SK-N-SH (cell line): Measurements from ENCODE around the gene PPP4R2. TPM values are rescaled to one million over a fixed set of nuclear protein-coding genes. Genes with fewer than 3 reads are reported as not detected.

Experiments used
- CTCF ChIA-PET: fragments of 300-600, 350-600 bp; formaldehyde crosslinking; extraction: SDS; loops from one replicate; lab custom pipeline; 2021; lab: Yijun Ruan, JAX
- POLR2A ChIA-PET: fragments of 350-600 bp; sonication (Branson Sonifier 250); formaldehyde crosslinking; extraction: SDS; loops from one replicate; lab custom pipeline; 2020; ENCODE audit warnings: antibody characterized with exemption, inconsistent platforms; lab: Yijun Ruan, JAX
- DNase-seq: peaks from one replicate; pipeline ENCODE4 v3.0.0; 2012
- H2AFZ ChIP-seq: fragments of 200-600 bp; sonication (generic); 2 replicates; pipeline ENCODE4 v1.8.1; 2016; ENCODE audit warnings: antibody characterized with exemption, mild to moderate bottlenecking, low read depth
- H3F3A ChIP-seq: fragments of 200-600 bp; sonication (generic); replicated peaks from 2 replicates; pipeline ENCODE3; 2016; ENCODE audit warnings: antibody characterized with exemption, mild to moderate bottlenecking; ENCODE audit not compliant: insufficient read depth
- H3K27ac ChIP-seq, 2 experiments: fragments of 200-500 bp in 1 of 2; fragments of 200-600 bp in 1 of 2; sonication (Bioruptor generic) in 1 of 2; sonication (generic), shearing (Covaris generic) in 1 of 2; 2 replicates each; pipeline versions ENCODE4 v1.5.1 to v1.6.1; 2014 to 2016; ENCODE audit warnings: low read depth in 2 of 2, inconsistent platforms in 1 of 2, low read length in 1 of 2, mild to moderate bottlenecking in 1 of 2, mixed read lengths in 1 of 2
- H3K27me3 ChIP-seq: fragments of 200-600 bp; sonication (generic), shearing (Covaris generic); 2 replicates; pipeline ENCODE4 v1.6.1; 2016; ENCODE audit warnings: mixed run types; ENCODE audit not compliant: insufficient read depth
- H3K36me3 ChIP-seq, 2 experiments: fragments of 200-500 bp in 1 of 2; fragments of 200-600 bp in 1 of 2; sonication (Bioruptor generic) in 1 of 2; sonication (generic) in 1 of 2; replicated peaks in 1 of 2; 2 replicates each; pipeline versions ENCODE3 to v1.5.1; 2014 to 2016; ENCODE audit warnings: low read length in 1 of 2, mild to moderate bottlenecking in 1 of 2; ENCODE audit not compliant: insufficient read depth in 2 of 2, control insufficient read depth in 1 of 2
- H3K4me1 ChIP-seq, 2 experiments: fragments of 200-500 bp in 1 of 2; fragments of 200-600 bp in 1 of 2; sonication (Bioruptor generic) in 1 of 2; sonication (generic), shearing (Covaris generic) in 1 of 2; 2 replicates each; pipeline versions ENCODE4 v1.5.1 to v1.6.1; 2014 to 2016; ENCODE audit warnings: low read depth in 1 of 2, low read length in 1 of 2, mixed run types in 1 of 2; ENCODE audit not compliant: insufficient read depth in 2 of 2, control insufficient read depth in 1 of 2
- H3K4me2 ChIP-seq: fragments of 200-600 bp; sonication (generic), shearing (Covaris generic); 2 replicates; pipeline ENCODE4 v1.6.1; 2017; ENCODE audit warnings: mixed run types
- H3K4me3 ChIP-seq, 2 experiments: fragments of 200-500 bp in 1 of 2; fragments of 200-600 bp in 1 of 2; sonication (Bioruptor generic) in 1 of 2; sonication (generic), shearing (Covaris generic) in 1 of 2; 2 replicates each; pipeline versions ENCODE4 v1.5.1 to v1.8.1; 2014 to 2016; ENCODE audit warnings: low read depth in 2 of 2, inconsistent platforms in 1 of 2, low read length in 1 of 2, mild to moderate bottlenecking in 1 of 2, mixed read lengths in 1 of 2, moderate library complexity in 1 of 2
- H3K79me2 ChIP-seq: fragments of 200-600 bp; sonication (generic); 2 replicates; pipeline ENCODE4 v1.8.1; 2017; ENCODE audit warnings: mild to moderate bottlenecking; ENCODE audit not compliant: insufficient read depth
- H3K9ac ChIP-seq: fragments of 200-600 bp; sonication (generic); 2 replicates; pipeline ENCODE4 v1.6.1; 2017; ENCODE audit warnings: mixed run types
- H3K9me2 ChIP-seq: fragments of 200-600 bp; sonication (generic); 2 replicates; pipeline ENCODE4 v1.6.1; 2017; ENCODE audit warnings: mixed run types
- H3K9me3 ChIP-seq: fragments of 200-600 bp; sonication (generic); 2 replicates; pipeline ENCODE4 v1.6.1; 2017; ENCODE audit warnings: mixed run types, mild to moderate bottlenecking, moderate library complexity
- H4K20me1 ChIP-seq: fragments of 200-600 bp; sonication (generic); 2 replicates; pipeline ENCODE4 v1.6.1; 2017; ENCODE audit warnings: mild to moderate bottlenecking, mixed run types; ENCODE audit not compliant: insufficient read depth
- CHD2 ChIP-seq: fragments of 150-350 bp; IDR thresholded peaks from 2 replicates; pipeline ENCODE4 v1.6.1; 2018; ENCODE audit warnings: low read length; ENCODE audit not compliant: partially characterized antibody
- EP300 ChIP-seq, 2 experiments: IDR thresholded peaks; 2 replicates each; pipeline versions ENCODE4 v1.4.0 to v1.6.1; 2012; ENCODE audit warnings: borderline replicate concordance in 1 of 2, low read depth in 1 of 2, low read length in 1 of 2
- EZH2phosphoT487 ChIP-seq: fragments of 200-600 bp; sonication (generic); IDR thresholded peaks from 2 replicates; pipeline ENCODE4 v1.6.1; 2017; ENCODE audit warnings: low read depth, mixed run types, mild to moderate bottlenecking, antibody characterized with exemption, moderate library complexity, borderline replicate concordance
- FOSL2 ChIP-seq: IDR thresholded peaks from 2 replicates; pipeline ENCODE4 v1.4.0; 2012; ENCODE audit warnings: low read depth, mild to moderate bottlenecking, moderate library complexity, borderline replicate concordance
- FOXJ3 ChIP-seq: sonication (generic); formaldehyde crosslinking; IDR thresholded peaks from 2 replicates; pipeline ENCODE4 v1.5.1; 2020; ENCODE audit warnings: mild to moderate bottlenecking, missing genetic modification reagents
- GABPA ChIP-seq: IDR thresholded peaks from 2 replicates; pipeline ENCODE4 v1.4.0; 2012; ENCODE audit warnings: low read depth, mild to moderate bottlenecking
- PBX3 ChIP-seq: IDR thresholded peaks from 2 replicates; pipeline ENCODE4; 2012
- RXRA ChIP-seq: IDR thresholded peaks from 2 replicates; pipeline ENCODE4 v1.4.0; 2012; ENCODE audit warnings: low read depth, mild to moderate bottlenecking, borderline replicate concordance
- SMC3 ChIP-seq: IDR thresholded peaks from 2 replicates; pipeline ENCODE4 v1.6.1; 2012; ENCODE audit warnings: low read depth, low read length, improper control_type of control experiment
- TAF1 ChIP-seq: IDR thresholded peaks from 2 replicates; pipeline ENCODE4 v1.6.1; 2012; ENCODE audit warnings: low read depth, mild to moderate bottlenecking, low read length, moderate library complexity, borderline replicate concordance
- TEAD4 ChIP-seq: IDR thresholded peaks from 2 replicates; pipeline ENCODE4 v1.4.0; 2012; ENCODE audit warnings: mild to moderate bottlenecking, borderline replicate concordance; ENCODE audit not compliant: insufficient read depth
- USF2 ChIP-seq: fragments of 150-350 bp; IDR thresholded peaks from 2 replicates; pipeline ENCODE4 v1.6.1; 2017; ENCODE audit warnings: antibody characterized with exemption, low read length, low read depth, borderline replicate concordance
- ZBTB33 ChIP-seq: IDR thresholded peaks from 2 replicates; pipeline ENCODE4 v1.4.0; 2012; ENCODE audit warnings: low read depth, borderline replicate concordance
- WGBS: methylation state at CpG from one replicate; pipeline ENCODE4 v1.1.6; 2017; ENCODE audit warnings: low lambda C conversion rate; 5-methylcytosine and 5-hydroxymethylcytosine counted together
- polyA plus RNA-seq, 3 experiments: library from polyadenylated mRNA; depleted of rRNA; stranded (reverse); fragments of >200 nt; gene quantifications; 2 replicates each; pipeline ENCODE4 v1.2.3, GENCODE V29; 2012

Gene PPP4R2
- polyA plus RNA-seq, 1 of the 3 experiments (the other 2 are of a cell fraction), result 8.9 TPM

GRCh38 chr3:72969766-72970165 is 26.8 kb upstream of the PPP4R2 start (continued):
- no peak for TF ChIP-seq EP300 (IDR thresholded peaks at IDR 0.05; ENCODE audit: borderline replicate concordance in 1 of 2, low read depth in 1 of 2, low read length in 1 of 2)
- TF ChIP-seq CHD2, result no peak
- no peak for TF ChIP-seq SMC3
- no peak for TF ChIP-seq EZH2phosphoT487
- TF ChIP-seq FOXJ3 (CRISPR knock-in tag), result no peak

GRCh38 chr3:72970942-72971341 is 25.7 kb upstream of the PPP4R2 start:
- POLR2A ChIA-PET, result no interaction called here
- Histone ChIP-seq H3K79me2 (no peaks in the 10 kb centered on the region), H3K36me3 (peaks cover 3 to 18% of the 10 kb centered on the region in 2 experiments), H3K27ac (no peak overlapping the region), H3K4me2 (no peak overlapping the region), H3F3A (no peaks in the 10 kb centered on the region), H2AFZ (no peak overlapping the region), H3K4me1 (no peaks in the 10 kb centered on the region), H3K9me2 (no peaks in the 10 kb centered on the region), H3K4me3 (no peak overlapping the region), H3K27me3 (no peaks in the 10 kb centered on the region), H3K9ac (no peak overlapping the region), H4K20me1 (no peaks in the 10 kb centered on the region), H3K9me3 (no peaks in the 10 kb centered on the region)
- 97% methylated on average over 2 of the region's 2 CpGs for WGBS
- TF ChIP-seq TEAD4 (no peak), EZH2phosphoT487 (no peak), GABPA (no peak), USF2 (no peak), PBX3 (no peak), TAF1 (no peak), FOSL2 (no peak), ZBTB33 (no peak), RXRA (no peak)
- DNase-seq, result no peak
- CTCF ChIA-PET, result interaction anchor here (1.1 kb wide), 1 partner anchor 46 kb away, joined by 4 read pairs; no protein-coding TSS in a partner anchor
